ENCODE measurements around the gene SALL4.
A peak's percentile ranks its signal among the peaks of the same experiment; 100 is the strongest.
"Not testable (repeated sequence)": the region's sequence is repeated elsewhere in the genome, so short reads cannot be mapped to it uniquely, and the experiment has no call there.

Gene SALL4

GRCh38 chr20:51765381-51765780 is 36.9 kb downstream of the SALL4 start:
- not testable (repeated sequence) for DNase-seq (ENCODE audit: low read depth)

GRCh38 chr20:51763965-51764602 is 38.2 kb downstream of the SALL4 start:
- no peak for DNase-seq (ENCODE audit: low read depth)

- DNase-seq (ENCODE audit: low read depth): no peak
These were observed 41.3 kb downstream of the SALL4 start for GRCh38 chr20:51760905-51761546.

- no peak for DNase-seq (ENCODE audit: low read depth)
These were observed 42.4 kb downstream of the SALL4 start for GRCh38 chr20:51759769-51760510.

GRCh38 chr20:51758978-51759544 is 43.3 kb downstream of the SALL4 start:
- no peak for DNase-seq (ENCODE audit: low read depth)

GRCh38 chr20:51757226-51757625 is 45.1 kb downstream of the SALL4 start:
- no peak for DNase-seq (ENCODE audit: low read depth)

- no peak for DNase-seq (ENCODE audit: low read depth)
These were observed 45.7 kb downstream of the SALL4 start for GRCh38 chr20:51756653-51757052.

GRCh38 chr20:51753220-51753619 is 49.1 kb downstream of the SALL4 start:
- not testable (repeated sequence) for DNase-seq (ENCODE audit: low read depth)

GRCh38 chr20:51752343-51752951 is 49.9 kb downstream of the SALL4 start:
- peak; percentile 50 for DNase-seq (ENCODE audit: low read depth)

GRCh38 chr20:51750770-51751388 is 51.4 kb downstream of the SALL4 start:
- DNase-seq (ENCODE audit: low read depth): no peak

- no peak for DNase-seq (ENCODE audit: low read depth)
These were observed 52.1 kb downstream of the SALL4 start for GRCh38 chr20:51750037-51750769.

GRCh38 chr20:51749674-51750036 is 52.7 kb downstream of the SALL4 start:
- no peak for DNase-seq (ENCODE audit: low read depth)

- no peak for DNase-seq (ENCODE audit: low read depth)
These were observed 55.0 kb downstream of the SALL4 start for GRCh38 chr20:51747182-51747911.

GRCh38 chr20:51745804-51746203 is 56.5 kb downstream of the SALL4 start:
- no peak for DNase-seq (ENCODE audit: low read depth)

GRCh38 chr20:51740838-51741237 is 61.5 kb downstream of the SALL4 start:
- DNase-seq (ENCODE audit: low read depth): no peak

- DNase-seq (ENCODE audit: low read depth): not testable (repeated sequence)
These were observed 62.0 kb downstream of the SALL4 start for GRCh38 chr20:51740308-51740707.

- no peak for DNase-seq (ENCODE audit: low read depth)
These were observed 62.5 kb downstream of the SALL4 start for GRCh38 chr20:51739722-51740249.

- no peak for DNase-seq (ENCODE audit: low read depth)
These were observed 63.4 kb downstream of the SALL4 start for GRCh38 chr20:51738877-51739447.

GRCh38 chr20:51738261-51738660 is 64.1 kb downstream of the SALL4 start:
- DNase-seq (ENCODE audit: low read depth): not testable (repeated sequence)

- DNase-seq (ENCODE audit: low read depth): no peak
These were observed 65.4 kb downstream of the SALL4 start for GRCh38 chr20:51736947-51737346.
